H54 (cell line): ENCODE data around the gene ASCL2.

Experiments
- DNase-seq: peaks from one replicate; pipeline ENCODE4 v3.0.0; 2011; ENCODE audit warnings: low spot score, mixed read lengths; ENCODE audit not compliant: insufficient read length
- FAIRE-seq: peaks from 3 replicates; lab custom pipeline; 2011; peaks lifted over from hg19 to GRCh38; lab: Jason Lieb, UNC
- POLR2A ChIP-seq: IDR thresholded peaks from 2 replicates; pipeline ENCODE4 v1.6.1; 2011; ENCODE audit warnings: low read depth, mild to moderate bottlenecking, low read length

The ASCL2 gene

DNA sequence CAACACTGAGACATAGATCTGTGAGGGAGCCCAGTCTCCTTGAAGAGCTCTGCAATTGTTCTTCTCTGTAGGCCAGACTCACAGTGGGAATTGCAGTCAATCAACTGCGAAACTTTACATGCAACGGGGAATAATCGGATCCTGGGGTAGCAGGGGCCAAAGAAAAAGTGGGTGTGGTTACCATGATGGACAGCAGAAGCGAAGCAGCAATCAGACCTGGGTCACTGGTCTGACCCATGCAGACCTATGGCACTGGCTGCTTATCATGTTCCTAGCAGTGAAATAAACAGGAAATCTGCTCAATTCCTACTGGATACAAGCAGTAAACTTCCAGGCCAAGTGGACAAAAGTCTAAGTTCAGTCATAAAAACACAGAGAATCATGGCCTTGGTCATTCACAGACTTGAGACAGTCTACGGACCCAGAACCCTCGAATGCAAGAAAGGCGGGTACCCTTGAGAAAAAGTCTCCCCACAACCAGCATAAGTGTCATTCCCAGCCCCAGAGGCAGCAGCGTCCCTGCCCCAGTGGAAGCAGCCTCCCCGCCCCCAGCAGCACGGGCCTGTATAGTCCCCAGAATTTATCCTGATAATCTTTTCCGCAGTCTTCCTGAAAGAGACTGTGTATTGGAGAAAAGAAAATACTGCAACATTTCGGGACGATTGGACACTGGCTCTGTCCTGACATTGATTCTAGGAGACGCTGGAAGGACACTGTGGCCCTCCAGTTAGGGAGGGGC, 34.6 kb downstream of the ASCL2 start:
- no peak for FAIRE-seq
- no peak for DNase-seq
- TF ChIP-seq POLR2A: no peak

DNA sequence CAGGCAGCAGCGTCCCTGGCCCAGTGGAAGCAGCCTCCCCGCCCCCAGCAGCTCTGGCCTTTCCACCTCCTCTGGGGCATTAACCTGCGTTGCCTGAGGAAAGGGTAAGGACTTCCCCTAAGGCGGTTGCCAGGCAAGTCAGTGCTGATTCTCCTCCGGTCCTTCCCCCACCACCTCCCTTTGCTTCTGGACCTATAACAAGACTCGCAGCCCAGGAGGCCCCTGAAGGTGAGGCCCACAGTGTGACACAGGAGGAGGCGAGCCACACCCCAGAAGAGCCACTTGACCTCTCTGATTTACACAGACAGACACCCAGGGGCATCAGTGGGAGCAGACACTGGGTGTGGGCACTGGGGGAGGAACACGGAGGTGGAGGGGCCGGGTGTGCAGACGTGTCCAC, 35.4 kb downstream of the ASCL2 start:
- FAIRE-seq (no peak), DNase-seq (no peak)
- TF ChIP-seq POLR2A: no peak

DNA sequence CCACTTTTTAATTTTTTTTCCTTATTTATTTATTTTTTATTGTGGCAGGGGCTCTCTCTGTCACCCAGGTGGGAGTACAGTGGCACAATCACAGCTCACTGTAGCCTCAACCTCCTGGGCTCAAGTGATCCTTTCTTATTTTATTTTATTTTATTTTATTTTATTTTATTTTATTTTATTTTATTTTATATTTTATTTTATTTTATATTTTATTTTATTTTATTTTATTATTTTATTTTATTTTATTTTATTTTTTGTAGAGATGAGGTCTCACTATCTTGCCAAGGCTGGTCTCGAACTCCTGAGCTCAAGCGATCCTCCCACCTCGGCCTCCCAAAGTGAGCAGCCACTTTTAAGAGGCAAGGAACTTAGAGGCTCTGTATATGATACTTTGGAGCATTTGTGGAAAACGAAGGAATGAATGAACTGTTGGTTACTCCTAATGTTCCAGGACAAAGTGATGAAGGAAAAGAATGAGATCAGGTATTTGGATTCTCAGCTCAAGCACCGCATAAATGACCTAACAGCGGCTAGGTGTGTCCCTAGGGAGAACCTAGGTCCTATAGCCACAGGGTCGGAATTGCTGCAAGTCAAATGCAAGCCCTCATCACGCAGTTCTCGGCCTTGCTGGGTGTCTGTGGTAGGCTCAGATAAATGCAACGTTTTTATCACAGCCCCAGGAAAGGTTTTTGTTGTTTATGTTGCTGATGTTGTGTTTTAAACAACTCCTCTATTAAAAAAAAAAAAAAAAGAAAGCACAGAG, 36.5 kb downstream of the ASCL2 start:
- FAIRE-seq: no peak
- no peak for DNase-seq
- TF ChIP-seq POLR2A: no peak

DNA sequence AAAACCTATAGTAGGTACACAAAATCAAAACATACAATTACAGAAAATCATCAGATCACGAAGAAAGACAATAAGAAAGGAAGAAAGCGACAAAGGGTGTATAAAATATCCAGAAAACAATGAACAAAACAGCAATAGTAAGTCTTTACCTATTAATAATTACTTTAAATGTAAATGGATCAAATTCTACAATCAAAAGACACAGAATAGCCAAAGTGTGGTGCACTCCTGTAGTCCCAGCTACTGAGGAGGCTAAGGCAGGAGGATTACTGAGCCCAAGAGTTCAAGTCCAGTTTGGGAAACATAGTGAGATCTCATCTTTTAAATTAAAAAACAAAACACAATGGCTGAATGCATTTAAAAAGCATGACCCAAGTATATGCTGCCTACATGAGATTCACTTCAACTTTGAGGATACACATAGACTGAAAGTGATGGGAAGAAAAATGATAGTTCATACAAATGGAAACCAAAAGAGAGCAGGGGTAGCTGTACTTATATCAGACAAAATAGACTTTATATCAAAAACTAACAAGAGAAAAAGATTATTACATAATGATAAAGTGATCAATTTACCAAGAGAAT, 40.6 kb downstream of the ASCL2 start:
- FAIRE-seq (no peak), DNase-seq (no peak)
- TF ChIP-seq POLR2A: no peak

DNA sequence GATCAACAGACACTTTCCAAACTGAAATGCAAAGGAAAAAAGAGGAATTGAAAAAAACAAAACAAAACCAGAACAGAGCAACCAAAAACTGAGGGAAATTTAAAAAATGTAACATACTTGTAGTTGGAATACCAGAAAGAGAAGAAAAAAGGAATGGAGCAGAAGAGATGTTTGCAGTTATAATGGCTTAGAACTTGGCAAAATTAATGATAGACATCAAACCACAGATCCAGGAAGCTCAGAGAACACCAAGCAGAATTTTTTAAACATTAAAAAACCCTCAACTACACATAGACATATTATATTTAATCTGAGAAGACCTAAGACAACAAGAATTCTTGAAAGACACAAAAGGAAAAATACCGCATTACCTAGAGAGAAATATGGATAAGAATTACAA, 46.1 kb downstream of the ASCL2 start:
- no peak for TF ChIP-seq POLR2A
- no peak for FAIRE-seq

DNA sequence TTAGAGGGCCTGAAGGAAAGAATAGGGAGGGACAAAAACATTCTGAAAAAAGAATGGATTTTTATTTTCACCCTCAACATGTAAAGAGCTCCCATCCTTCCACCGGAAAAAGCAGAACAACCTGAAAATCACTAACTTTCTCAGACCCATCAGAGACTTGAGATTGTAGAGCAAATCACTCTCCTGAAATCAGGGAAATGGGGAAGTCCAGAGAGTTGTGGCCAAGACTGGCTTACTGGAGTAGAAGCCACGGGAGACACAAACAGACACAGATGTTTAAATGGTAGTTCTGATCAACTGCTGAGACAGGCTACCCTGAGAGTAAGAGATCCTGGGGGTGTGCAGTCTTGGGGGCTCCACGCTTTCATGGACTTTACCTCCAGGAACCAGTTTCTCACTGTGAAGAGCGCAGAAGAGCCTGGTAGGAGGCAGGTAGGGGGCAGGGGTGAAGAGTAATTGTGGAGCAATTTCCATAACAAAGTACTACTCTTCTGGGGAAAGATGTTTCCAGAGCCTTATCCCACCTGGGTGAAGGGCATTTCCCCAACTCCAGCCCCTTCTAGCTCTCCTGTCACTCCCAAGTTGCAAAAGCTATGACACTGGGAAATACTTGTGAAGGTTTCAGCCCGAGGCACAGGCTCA, 47.1 kb downstream of the ASCL2 start:
- FAIRE-seq (no peak), DNase-seq (no peak)
- TF ChIP-seq POLR2A: no peak

More for the DNA sequence above, 46.1 kb downstream of the ASCL2 start:
- DNase-seq: no peak

DNA sequence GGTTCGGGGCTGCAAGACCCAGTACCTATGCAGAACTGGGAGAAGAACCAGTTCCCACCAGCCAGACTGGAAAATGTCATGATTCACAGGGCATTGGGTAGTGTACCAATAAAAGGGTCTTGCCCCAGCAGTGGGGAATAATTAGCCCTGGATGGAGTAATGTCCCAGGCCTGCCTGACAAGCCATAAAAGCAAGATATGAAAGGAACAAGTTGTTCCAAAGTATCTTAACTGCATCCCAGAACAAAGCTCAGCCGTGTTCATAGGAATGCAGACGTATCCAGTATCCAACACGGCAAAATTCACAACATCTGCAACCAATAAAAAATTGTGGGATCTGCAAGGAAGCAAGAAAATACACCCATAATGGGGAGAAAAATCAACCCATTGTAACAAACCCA, 47.9 kb downstream of the ASCL2 start:
- DNase-seq (no peak), FAIRE-seq (no peak)
- TF ChIP-seq POLR2A: no peak

DNA sequence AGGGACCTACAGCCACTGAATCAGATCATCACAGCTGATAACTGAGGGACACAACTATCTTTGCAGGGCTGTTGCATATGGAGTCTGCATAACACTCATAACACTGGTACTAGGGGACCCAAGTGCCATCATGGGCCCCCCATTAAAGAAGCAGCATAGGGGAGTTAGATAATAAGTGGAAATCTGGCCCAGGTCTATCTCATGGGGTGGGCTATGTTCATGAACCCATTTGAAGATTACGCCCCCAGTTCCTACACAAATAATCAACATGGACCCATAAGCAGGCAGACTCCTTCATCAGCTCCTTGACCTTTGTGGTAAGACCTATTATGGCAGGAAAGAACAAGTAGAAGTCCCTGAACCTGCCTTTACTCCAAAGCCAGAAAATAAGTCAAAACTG, 48.8 kb downstream of the ASCL2 start:
- TF ChIP-seq POLR2A: no peak

DNA sequence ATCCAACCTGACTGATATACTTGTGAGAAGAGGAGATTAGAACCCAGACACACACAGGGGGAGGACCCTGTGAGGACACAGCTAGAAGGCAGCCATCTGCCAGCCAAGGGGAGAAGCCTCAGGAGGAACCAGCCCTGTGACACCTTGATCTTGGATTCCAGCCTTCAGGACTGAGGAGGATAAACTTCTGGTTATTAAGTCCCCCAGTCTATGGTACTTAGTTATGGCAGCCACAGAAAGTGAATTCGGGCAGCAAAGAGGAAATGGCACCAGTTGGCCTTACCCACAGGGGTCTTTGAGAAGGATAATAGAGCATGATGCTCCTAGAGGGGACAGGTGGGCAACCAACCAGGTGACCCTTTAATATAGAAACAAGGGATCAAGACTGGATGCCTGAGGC, 49.4 kb downstream of the ASCL2 start:
- no peak for FAIRE-seq
- TF ChIP-seq POLR2A: no peak
- no peak for DNase-seq

More for the DNA sequence above, 48.8 kb downstream of the ASCL2 start:
- DNase-seq (no peak), FAIRE-seq (no peak)

DNA sequence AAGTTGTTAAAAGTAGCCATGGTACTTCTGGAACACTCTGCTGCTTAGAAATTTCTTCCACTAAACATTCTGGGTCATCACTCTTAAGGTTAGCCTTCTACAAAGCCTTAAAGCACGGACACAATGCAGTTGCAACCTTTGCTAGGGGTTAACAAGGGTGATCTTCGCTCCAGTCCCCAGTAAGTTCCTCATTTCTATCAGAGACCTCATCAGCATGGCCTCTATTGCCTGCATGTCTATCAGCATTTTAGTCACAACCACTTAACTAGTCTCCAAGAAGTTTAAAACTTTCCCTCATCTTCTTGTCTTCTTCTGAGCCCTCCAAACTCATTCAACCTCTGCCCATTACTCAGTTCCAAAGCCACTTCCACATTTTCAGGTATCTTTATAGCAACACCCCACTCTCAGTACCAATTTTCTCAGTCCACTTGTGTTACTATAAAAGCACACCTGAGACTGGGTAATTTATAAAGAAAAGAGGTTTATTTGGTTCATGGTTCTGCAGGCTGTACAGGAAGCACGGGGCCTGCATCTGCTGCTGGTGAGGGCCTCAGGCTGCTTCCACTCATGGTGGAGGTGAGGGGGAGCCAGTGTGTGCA, 50.1 kb downstream of the ASCL2 start:
- FAIRE-seq: no peak
- DNase-seq: no peak
- TF ChIP-seq POLR2A: no peak

DNA sequence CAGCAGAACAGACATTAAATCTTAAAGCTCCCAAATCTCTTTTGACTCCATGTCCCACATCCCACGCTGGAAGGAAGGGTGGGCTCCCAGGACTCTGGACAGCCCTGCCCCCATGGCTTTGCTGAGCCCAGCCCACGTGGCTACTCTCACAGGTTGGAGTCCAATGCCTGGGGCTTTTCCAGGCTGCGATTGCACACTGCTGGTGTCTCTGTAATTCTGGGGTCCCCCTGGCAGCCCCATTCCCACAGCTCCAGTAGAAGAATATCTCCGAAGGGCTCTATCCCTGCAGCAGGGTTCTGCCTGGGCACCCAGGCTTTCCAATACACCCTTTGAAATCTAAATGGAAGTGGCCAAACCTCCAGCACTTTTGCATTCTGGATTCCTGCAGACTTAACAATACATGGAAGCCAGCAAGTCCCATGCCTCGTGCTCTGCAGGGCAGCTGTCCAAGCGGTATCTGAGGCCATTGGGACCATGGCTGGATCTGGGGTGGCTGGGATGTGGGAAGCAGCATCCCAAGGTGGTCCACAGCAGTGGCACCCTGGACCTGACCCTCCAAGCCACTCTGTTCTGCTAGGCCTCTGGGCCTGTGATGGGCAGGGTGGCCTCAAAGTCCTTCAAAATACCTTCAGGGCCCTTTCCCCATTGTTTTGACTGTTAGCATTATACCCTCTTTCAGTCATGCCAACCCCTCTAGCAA, 50.9 kb downstream of the ASCL2 start:
- TF ChIP-seq POLR2A: no peak
- DNase-seq (no peak), FAIRE-seq (no peak)
